Effector memory CD4-positive, alpha-beta T cell (primary cell): ENCODE data around the gene CTAG1A.
"Not testable (repeated sequence)": the region's sequence is repeated elsewhere in the genome, so short reads cannot be mapped to it uniquely, and the experiment has no call there.

Source experiments
- DNase-seq, 3 donors: peaks; one replicate each; pipeline ENCODE4 v3.0.0-alpha.2; 2020
- H3K27ac ChIP-seq: 2 replicates; pipeline ENCODE4 v1.7.0; 2013; ENCODE audit warnings: mild to moderate bottlenecking, low read length, moderate library complexity; ENCODE audit not compliant: insufficient read depth, poor library complexity, severe bottlenecking
- H3K27me3 ChIP-seq: replicated peaks from 2 replicates; pipeline ENCODE4 v1.7.0; 2013; ENCODE audit warnings: mild to moderate bottlenecking, low read length; ENCODE audit not compliant: insufficient read depth, control insufficient read depth, poor library complexity, severe bottlenecking
- H3K36me3 ChIP-seq: 2 replicates; pipeline ENCODE4 v1.7.0; 2013; ENCODE audit warnings: mild to moderate bottlenecking, low read length, moderate library complexity; ENCODE audit not compliant: control insufficient read depth, insufficient read depth
- H3K4me1 ChIP-seq: 2 replicates; pipeline ENCODE4 v1.7.0; 2013; ENCODE audit warnings: low read length, mild to moderate bottlenecking; ENCODE audit not compliant: control insufficient read depth, insufficient read depth, poor library complexity, severe bottlenecking
- H3K4me3 ChIP-seq: 2 replicates; pipeline ENCODE4 v1.7.0; 2013; ENCODE audit warnings: low read length, low read depth, mild to moderate bottlenecking; ENCODE audit not compliant: insufficient read depth, poor library complexity, severe bottlenecking
- H3K9me3 ChIP-seq: 2 replicates; pipeline ENCODE4 v1.7.0; 2013; ENCODE audit warnings: mild to moderate bottlenecking, low read length, moderate library complexity; ENCODE audit not compliant: control insufficient read depth
- total RNA-seq, 3 donors: gene quantifications; one replicate each; lab custom pipeline; 2026; lab: John Stamatoyannopoulos, UW

Gene CTAG1A
- 0 reads per million in 3 donors for total RNA-seq

DNA sequence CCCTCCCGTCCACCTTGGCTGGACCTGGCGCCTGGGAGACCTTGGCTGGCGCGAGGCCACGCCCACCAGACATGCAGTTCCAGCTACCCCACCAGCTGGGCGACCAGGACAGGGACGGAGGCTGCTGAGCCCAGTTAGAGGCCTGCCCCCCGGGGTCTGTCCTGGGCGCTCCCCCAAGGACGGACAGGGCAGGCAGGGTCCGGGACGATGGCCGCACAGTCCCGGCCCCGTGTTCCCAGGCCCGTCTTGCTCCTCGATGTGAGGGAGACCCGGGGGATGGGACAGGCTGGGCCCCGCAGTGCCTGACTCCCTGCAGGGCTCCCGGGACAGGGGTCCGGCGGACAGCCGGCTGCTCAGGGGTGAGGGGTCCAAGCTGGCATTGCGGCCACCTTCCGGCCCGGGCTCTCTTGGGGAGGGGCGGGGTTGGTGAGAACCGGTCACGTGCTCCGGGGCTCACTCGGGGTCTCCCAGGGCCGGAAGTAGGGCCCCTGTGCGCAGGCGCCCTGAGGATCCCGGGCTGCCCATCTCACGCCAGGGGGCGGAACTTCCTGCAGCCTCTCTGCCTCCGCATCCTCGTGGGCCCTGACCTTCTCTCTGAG, at the start of gene CTAG1A:
Gene CTAG1A, plus strand, starts transcription at position 549 of the 599 bp plus-strand sequence. CDS start 74 bp downstream, outside the sequence.
- H3K4me3 ChIP-seq, result not testable (repeated sequence)

DNA sequence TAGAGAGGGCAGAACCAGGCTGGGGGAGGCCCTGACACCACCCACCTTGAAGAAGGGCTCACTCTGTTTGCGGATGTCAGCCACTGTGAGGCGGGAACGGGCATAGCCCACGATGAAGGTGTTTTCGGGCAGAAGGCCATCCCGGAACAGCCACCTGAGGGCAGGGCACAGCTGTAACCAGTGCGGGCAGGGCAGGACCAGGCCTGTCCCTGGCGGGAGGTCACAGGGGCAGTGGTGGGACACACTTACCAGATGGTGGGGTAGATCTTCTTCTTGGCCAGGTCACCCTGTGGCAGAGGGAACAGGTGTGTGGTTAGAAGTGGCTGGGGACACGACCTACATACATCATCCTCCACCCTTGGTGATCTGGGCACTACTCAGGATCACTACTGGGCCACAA, 49.0 kb upstream of the CTAG1A start:
- peaks cover 4% of the 10 kb centered on the region for H3K4me1 ChIP-seq
- no peak overlapping the region for H3K27ac ChIP-seq
- H3K4me3 ChIP-seq, result no peak overlapping the region
- H3K27me3 ChIP-seq, result no peaks in the 10 kb centered on the region
- H3K9me3 ChIP-seq, result no peaks in the 10 kb centered on the region
- H3K36me3 ChIP-seq, result peaks cover 18% of the 10 kb centered on the region
- DNase-seq, result no peak

More for the DNA sequence above, at the start of gene CTAG1A:
- DNase-seq, H3K27me3 ChIP-seq, H3K27ac ChIP-seq, H3K4me1 ChIP-seq, H3K9me3 ChIP-seq, H3K36me3 ChIP-seq: not testable (repeated sequence)

DNA sequence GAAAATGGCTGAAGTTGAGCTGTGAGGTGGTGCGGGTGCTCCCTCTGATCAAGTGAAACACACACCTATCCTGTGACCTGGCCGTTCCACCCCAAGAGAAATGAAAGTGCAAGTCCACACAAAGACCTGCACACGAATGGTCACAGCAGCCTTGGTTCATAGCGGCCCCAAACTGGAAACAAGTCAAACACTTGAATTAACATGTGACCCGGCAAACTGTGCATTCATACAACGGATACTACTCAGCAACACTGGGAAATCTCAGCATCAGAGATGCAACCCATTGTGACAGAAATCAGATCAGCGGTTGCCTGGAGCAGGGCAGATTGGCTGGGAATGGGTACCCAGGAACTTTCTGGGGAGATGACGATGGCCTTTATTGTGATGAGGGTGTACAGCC, 45.9 kb upstream of the CTAG1A start:
- no peaks in the 10 kb centered on the region for H3K9me3 ChIP-seq
- no peak for DNase-seq
- no peaks in the 10 kb centered on the region for H3K27me3 ChIP-seq
- H3K4me3 ChIP-seq, result no peak overlapping the region
- H3K36me3 ChIP-seq, result no peaks in the 10 kb centered on the region
- H3K27ac ChIP-seq, result no peak overlapping the region
- H3K4me1 ChIP-seq, result peaks cover 4% of the 10 kb centered on the region

DNA sequence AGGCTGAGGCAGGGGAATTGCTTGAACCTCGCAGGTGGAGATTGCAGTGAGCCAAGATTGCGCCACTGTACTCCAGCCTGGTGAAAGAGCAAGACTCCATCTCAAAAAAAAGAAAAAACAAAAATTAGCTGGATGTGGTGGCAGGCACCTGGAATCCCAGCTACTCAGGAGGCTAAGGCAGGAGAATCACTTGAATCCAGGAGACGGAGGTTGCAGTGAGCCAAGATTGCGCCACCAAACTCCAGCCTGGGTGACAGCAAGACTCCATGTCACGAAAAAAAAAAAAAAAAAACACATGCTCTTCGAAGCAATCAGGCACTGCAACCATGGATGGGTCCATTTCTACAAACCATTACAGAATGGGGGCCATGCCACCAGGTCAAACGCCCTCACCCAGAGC, 44.6 kb upstream of the CTAG1A start:
- H3K27ac ChIP-seq, DNase-seq, H3K27me3 ChIP-seq, H3K36me3 ChIP-seq, H3K4me1 ChIP-seq, H3K9me3 ChIP-seq, H3K4me3 ChIP-seq: not testable (repeated sequence)

DNA sequence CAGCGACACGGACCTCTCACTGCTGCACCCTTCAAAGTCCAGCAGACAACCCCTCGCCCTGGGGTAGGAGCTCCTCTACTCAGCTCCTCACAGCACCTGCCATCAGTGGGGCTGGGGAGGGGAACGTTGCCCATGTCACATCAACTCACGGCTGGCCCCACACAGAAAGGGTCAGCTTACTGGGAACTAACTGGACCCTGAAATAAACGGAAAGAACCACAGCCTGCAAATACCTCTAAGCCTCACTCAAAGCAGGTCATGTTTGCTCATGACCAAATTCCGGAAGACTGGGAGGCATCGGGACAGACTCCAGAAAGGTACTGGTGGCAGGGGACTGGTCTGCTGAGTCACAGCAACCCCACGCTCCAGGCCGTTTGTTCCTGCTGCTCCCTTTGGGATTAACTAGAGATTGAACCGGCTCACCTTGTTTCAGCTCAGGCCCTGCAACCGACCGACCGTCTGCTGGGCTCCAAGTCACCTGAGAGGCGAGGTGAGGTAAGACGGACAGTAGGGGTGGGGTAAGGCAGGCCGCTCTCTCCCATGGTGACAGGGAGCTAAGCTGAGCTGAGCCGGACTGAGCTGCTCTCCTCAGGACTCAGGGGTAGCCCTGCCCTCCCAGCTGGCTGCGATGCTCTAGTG, 43.9 kb upstream of the CTAG1A start:
- DNase-seq, result no peak
- Histone ChIP-seq H3K27ac (no peak overlapping the region), H3K36me3 (no peaks in the 10 kb centered on the region), H3K4me3 (no peak overlapping the region), H3K27me3 (no peaks in the 10 kb centered on the region), H3K4me1 (no peaks in the 10 kb centered on the region), H3K9me3 (no peaks in the 10 kb centered on the region)

DNA sequence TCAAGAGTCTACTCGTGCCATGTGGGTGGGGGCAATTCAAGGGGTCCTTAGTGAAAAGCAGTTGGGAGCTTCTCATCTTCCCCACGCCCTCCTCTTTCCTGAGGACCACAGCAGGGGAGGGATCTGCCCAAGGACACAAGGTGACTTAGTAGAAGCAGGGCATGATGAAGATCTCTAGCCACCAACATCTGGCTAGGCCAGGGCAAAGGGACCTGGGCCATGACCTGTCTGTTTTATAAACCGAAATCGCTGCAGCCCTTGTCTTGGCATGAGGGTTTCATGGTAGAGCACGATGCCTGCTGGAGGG, 43.4 kb upstream of the CTAG1A start:
- Histone ChIP-seq H3K4me3 (no peak overlapping the region), H3K27ac (no peak overlapping the region), H3K36me3 (no peaks in the 10 kb centered on the region), H3K9me3 (no peaks in the 10 kb centered on the region), H3K4me1 (no peaks in the 10 kb centered on the region), H3K27me3 (no peaks in the 10 kb centered on the region)
- DNase-seq, result no peak

DNA sequence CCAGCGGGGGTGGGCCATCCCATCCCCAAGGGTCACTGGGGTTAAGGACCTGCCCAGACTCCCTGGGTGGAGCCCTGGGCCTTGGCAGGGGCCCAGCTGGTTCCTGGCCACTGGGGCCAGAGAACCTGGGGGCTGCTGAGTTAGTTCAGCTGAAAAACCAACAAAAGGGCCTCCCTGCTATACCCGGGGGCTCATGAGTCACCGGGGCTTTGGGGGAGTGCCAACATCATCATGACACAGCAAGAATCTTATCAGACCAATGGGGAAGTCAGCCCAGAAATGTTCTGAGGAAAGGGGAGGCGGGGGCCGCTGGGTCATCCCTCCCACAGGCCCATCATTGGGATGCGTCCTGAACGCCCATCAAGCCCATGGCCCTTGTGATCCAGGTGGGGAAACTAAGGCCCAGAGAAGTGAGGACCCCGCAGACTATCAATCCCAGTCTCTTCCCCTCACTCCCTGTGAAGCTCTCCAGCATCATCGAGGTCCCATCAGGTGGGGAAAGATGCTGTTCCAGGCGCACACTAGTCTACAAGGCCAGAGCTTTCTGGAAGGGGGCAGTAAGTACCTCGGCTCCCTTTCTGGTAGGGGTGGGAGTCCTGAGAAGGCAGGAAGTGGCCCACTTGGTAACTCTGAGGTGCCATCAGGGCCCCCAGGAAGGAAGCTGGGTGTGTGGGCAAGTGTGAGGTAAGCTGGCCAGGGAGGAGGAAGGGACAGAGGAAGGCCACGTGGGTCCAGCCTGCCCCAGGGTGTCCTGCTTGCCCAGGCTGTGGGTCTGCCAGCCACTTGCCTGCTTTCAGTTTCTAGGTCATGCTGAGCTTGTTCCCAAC, 42.8 kb upstream of the CTAG1A start:
- Histone ChIP-seq H3K27me3 (no peaks in the 10 kb centered on the region), H3K4me3 (no peak overlapping the region), H3K9me3 (no peaks in the 10 kb centered on the region), H3K36me3 (no peaks in the 10 kb centered on the region), H3K4me1 (no peaks in the 10 kb centered on the region), H3K27ac (no peak overlapping the region)
- DNase-seq, result no peak

DNA sequence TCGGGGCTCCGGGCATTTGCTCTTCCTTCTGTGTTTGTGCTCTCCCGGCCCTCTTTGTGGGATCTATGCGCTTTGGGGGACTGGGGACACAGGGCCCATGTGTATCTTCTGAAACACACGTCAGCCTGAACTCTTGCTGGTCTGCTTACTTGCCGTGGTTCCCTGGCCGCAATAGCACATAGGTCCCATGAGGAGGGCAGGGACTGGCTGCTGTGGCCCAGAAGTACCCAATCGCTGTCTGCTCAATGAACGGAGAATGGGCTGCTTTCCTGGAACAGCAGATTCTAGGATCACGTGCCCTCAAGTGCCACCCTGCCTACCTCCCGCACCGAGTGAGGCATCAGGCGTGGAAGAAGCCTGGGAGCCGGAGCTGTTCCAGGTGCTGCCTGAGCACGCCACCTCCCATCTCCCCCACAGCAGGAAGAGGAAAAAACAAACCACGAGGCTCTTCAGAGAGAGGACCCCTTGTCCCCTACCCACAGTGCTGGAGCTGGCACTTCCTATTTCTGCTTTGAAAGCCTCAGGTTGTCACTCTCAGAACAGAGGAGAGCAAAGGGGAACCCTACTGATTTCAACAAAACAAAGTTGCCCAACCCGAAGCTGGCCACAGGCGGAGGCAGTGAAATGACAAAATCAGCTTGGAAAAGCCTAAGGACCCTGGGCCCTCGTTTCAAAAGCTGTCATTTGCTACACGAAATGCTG, 42.1 kb upstream of the CTAG1A start:
- Histone ChIP-seq H3K27me3 (no peaks in the 10 kb centered on the region), H3K4me1 (no peaks in the 10 kb centered on the region), H3K36me3 (no peaks in the 10 kb centered on the region), H3K9me3 (no peaks in the 10 kb centered on the region), H3K4me3 (no peak overlapping the region), H3K27ac (no peak overlapping the region)
- no peak for DNase-seq

DNA sequence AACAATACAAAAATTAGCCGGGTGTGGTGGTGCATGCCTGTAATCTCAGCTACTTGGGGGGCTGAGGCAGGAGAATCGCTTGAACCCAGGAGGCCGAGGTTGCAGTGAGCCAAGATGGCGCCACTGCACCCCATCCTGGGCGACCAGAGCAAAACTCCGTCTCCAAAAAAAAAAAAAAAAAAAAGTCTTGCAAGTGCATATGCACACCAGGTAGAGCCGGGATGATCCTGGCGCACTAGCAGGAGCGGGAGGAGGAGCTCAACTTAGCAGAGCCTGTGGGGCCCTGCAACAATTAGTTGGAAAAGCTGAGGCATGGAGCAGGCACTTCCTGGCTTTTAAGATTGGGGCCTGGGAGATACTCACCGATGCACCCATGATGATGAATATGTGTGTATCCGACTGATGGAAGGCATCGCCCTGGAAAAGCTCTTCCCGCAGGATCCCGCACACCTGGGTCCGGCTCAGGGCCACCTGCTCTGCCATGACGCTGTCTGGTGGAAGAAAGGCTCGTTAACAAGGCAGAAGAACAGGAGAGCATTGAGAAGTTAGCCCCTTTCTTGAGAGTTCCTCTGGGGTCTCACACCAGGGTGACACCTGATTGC, 39.2 kb upstream of the CTAG1A start:
- DNase-seq, result no peak
- Histone ChIP-seq H3K4me1 (no peaks in the 10 kb centered on the region), H3K36me3 (no peaks in the 10 kb centered on the region), H3K27me3 (no peaks in the 10 kb centered on the region), H3K27ac (no peak overlapping the region), H3K9me3 (no peaks in the 10 kb centered on the region), H3K4me3 (no peak overlapping the region)
